Middle frontal gyrus (tissue), 1 donor: ENCODE results near the gene ZNF521.

Experiments
- DNase-seq: peaks from one replicate; pipeline ENCODE4 v3.0.0-alpha.2; 2015; ENCODE audit warnings: low spot score; ENCODE audit errors: extremely low spot score

Gene ZNF521

GRCh38 chr18:25251068-25251467, 100.9 kb downstream of the ZNF521 start:
- DNase-seq = no peak

GRCh38 chr18:25250474-25250851, 101.5 kb downstream of the ZNF521 start:
- no peak for DNase-seq

GRCh38 chr18:25248755-25249154, 103.2 kb downstream of the ZNF521 start:
- no peak for DNase-seq

- no peak for DNase-seq
These were observed 104.2 kb downstream of the ZNF521 start for GRCh38 chr18:25247725-25248124.

DNA sequence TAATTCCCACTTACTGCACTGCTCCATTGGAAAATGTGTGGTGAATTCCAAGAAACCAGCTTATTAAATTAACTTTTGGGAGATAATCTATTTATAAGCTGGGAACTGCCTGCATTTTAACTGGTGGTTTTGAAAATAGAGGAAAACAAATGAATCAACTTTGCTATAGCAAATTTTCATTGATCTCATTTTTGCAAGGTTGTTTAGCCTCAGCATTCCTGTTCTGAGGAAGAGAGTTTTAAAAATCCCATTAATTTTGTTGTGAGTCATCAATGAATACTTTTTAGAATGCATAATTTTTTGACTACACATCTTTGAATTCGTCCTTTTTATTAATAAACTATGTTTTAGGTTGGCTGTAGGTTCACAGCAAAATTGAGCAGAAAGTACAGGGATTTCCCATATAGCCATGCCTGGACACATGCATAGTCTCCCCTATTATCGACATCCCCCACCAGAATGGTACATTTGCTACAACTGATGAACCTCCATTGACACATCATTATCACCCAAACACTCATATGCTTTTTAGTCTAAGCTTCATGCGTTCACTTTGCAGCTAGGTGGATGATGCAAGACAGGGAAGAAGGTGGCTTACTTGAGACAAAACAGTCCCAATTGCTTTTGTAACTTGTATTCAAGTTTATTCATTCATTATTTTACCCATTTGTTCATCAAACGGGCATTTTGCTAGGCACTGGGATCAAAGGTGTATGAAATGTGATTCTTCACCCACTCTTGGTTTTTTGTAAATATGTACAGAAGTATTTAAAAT, 106.9 kb downstream of the ZNF521 start:
- no peak for DNase-seq

GRCh38 chr18:25244170-25244569, 107.8 kb downstream of the ZNF521 start:
- DNase-seq = no peak

GRCh38 chr18:25243754-25244153, 108.2 kb downstream of the ZNF521 start:
- DNase-seq = no peak

GRCh38 chr18:25243257-25243656, 108.7 kb downstream of the ZNF521 start:
- DNase-seq = no peak

- DNase-seq = no peak
These were observed 111.6 kb downstream of the ZNF521 start for GRCh38 chr18:25240420-25240770.

DNA sequence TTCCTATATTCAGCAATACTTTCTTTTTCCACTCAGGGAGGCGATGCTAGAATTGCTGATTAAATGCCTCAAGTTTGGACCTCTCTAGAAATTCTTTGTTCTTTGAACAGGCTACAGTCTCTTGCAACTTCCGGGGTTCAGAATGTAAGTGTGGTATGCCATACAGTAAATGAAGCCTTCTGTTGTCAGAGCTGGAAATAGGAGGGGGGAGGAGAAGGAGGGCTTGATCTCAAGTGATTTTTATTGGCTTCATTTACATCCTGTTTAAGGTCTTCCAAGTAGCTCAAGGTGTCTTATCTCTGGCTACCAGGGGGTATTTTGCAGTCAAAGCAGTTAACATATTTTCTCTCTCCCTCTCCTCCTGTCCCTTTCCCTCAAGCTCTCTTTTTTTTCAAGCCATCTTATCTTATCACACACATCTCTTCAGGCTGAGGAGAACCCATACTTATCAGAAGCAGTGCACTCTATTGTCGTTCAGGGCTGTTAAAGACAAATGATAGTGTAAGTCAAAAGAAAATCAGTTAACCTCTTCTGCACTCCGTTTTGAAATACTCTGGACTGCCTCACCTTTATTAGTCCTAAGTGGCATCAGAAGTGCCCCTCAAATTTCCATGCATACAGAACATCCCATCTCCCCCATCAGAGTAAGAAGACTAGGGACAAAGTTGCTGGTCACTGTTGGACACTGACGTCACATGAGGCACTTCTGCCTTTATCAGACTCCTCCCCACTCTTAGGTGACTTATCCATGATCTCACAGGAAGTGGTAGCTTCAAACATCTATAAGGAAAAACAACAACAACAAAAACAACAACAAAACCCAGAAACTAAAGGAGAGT, 112.2 kb downstream of the ZNF521 start:
- DNase-seq = no peak

DNA sequence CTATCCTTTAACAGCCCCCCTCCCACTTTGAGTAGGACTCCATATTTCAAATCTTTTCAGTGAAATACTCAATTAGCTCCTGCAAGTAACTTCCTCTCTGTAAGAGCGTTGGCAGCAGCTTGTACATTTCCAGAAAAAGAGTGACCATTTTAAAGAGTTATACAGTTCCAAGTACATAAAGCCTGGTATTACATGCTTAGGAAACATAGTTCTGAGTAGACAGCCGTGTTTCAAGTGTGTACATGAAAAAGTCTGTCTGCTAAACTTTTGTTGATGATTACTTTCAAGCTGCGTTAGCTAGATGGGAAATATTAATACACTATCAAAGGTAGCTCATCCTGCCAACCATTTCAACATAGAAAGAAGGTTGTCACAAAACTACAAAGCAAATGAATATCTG, 112.8 kb downstream of the ZNF521 start:
- DNase-seq = no peak

GRCh38 chr18:25237571-25238267, 114.2 kb downstream of the ZNF521 start:
- DNase-seq = no peak

DNA sequence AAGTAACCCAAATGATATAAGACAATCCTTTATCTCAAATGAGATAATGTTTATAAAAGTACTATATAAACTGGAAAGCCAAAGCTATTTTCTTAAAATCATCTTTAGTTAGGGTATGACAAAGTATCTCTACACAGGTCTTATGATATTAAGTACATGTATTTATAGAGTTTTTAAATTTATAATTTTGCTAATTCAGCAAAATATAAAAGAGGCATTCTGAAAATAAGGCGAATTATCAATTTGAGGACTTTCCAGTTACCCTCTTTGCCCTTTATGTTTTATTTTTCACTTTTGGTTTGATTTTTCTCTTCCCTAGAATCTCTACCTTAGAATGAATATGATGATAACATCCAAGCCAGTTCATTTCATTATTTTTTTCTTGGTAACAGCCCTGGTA, 115.2 kb downstream of the ZNF521 start:
- no peak for DNase-seq

GRCh38 chr18:25235401-25236042, 116.4 kb downstream of the ZNF521 start:
- no peak for DNase-seq

DNA sequence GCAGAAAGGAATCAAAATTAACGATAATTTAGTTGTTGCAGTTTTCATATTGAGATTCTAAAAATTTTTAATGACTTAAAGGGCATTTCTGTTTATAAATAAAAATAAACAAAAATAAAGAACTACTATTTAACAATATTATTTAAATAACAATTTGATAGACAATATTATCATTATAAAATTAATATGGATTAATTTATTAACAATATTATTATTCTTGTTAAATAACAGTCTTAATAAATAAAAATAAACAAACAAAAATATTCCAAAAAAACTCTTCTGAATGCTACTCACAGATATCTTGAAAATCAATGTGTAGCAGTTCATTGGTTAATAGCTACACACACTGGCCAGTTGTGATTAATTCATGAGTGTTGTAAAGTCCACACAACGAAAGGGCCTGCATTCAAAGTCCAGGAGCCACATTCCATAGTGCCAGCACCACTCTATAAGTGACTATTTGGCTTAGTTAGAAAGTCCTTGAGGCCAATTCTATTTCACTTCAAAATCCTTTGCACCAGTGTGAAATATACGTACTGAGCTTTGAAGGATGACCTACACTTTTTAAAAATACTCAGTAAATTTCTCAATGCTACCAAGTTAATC, 117.1 kb downstream of the ZNF521 start:
- DNase-seq = no peak

DNA sequence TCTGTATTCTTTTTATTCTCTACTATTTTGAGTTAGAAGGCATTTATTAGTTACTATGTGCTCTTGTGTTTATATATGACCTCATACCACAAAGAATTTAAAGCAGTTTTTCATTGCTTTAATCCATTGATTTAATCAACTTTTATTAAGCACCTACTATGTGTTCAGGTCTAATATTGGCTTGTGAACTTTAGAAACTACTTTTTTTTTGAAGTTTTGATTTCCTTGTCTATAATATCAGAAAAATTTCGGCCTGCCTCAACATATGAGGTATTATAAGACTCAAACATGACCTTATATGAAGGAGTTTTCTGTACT, 117.7 kb downstream of the ZNF521 start:
- no peak for DNase-seq

DNA sequence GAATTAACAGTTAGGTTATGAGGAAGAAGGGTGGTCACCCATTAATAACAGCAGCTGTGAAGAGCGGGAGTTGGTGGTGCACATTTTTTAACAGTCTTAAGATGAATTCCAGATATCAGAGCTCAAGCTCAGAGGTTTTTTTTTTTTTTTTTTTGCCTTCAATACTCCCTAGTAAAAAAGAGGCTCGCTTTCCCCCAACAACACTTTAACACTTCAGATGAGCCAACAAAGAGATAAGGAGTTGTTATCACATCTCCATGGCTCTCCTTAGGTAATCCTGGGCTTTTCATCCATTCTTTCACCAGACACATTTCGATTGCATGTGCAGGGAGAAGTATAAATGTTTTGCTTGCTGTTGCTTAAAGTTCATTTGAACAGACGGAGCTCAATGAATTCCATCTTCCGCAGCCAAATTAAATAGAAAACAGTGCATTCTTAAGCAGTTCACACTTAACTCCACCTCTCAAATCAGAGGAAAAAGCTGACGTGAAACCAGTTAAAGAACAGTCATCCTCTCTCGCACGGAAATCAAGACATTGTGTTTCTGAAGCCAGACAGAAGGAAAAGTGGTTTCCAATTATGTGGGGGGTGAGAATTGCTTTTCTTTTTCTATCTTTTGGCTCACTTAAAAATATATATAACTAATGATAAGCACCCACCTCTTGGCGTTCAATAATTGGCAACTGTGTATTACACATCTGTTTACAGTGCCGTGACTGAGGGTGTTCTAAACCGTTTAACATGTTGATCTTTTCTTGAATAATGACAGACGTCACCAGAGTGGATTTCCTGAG, 118.2 kb downstream of the ZNF521 start:
- DNase-seq = no peak

- DNase-seq = no peak
These were observed 120.7 kb downstream of the ZNF521 start for GRCh38 chr18:25231327-25231691.

DNA sequence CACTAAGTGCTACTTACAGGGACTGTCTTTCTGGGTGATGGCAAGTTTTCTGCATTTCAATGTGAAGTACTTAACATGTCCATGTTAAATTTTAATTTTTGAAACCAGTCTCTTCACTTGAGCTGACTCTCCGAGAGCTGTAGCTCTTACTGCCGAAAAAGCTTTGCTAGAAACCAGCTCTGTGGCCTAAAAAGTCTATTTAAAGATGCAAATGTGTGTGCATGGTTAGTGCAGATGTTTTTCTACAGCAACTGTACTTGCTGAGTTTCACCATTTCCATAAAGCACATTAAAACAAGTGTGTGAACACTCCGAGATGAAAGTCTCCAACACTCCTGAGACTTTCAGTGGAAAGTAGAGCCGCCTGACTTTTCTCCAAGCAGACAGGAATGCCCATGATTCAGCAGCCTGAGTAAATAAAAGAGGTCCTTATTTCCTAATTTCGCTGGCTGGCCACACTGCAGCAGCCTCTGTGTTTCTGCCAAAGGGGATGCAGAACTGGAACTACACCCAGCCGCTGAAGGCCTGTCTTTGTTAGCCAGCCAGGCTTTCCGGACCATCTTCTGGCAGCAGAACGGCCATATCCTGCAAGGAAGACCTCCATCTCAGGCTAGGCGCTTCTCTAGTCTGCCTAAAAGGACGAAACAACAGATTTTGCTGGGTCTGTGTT, 121.2 kb downstream of the ZNF521 start:
- DNase-seq = peak; percentile 57

DNA sequence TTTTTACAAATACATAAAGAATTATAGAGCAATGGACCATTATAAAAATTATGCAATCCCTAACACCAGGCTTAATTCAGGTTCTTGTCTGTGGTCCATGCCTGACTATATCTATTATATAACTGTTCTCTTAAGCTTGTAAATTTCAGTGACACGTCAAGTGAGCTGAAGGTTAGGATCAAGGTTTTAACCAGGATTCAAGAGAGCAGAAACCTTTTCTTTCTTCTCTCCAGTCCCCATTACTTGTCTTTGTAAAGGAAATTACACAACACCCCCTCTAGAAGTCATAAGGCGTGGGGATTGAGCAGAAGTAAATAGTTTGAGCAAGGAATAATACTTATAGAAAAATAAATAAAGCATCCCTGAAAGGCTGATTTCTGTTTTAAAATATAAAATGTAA, 122.0 kb downstream of the ZNF521 start:
- no peak for DNase-seq
